G401 (cell line): ENCODE results near the gene INTS6L. TPM values are rescaled to one million over a fixed set of nuclear protein-coding genes. Genes with fewer than 3 reads are reported as not detected.
"Not testable (repeated sequence)": the region's sequence is repeated elsewhere in the genome, so short reads cannot be mapped to it uniquely, and the experiment has no call there.

Experiments
- DNase-seq: peaks from one replicate; pipeline ENCODE4 v3.0.0-alpha.2; 2015; ENCODE audit warnings: low spot score
- in situ Hi-C: cut with HindIII; loops from 2 replicates; pipeline ENCODE4 v1.10.0; 2016; ENCODE audit warnings: low sequenced_read_pairs, mixed read lengths
- total RNA-seq: library from RNA; depleted of rRNA; stranded (reverse); fragments of >200 nt; shearing (Covaris generic); gene quantifications from 2 replicates; pipeline ENCODE4 v1.2.3, GENCODE V29; 2014; rRNA removed

Gene INTS6L
- total RNA-seq, 1 experiment from 2014 or later = 9.8 TPM

DNA sequence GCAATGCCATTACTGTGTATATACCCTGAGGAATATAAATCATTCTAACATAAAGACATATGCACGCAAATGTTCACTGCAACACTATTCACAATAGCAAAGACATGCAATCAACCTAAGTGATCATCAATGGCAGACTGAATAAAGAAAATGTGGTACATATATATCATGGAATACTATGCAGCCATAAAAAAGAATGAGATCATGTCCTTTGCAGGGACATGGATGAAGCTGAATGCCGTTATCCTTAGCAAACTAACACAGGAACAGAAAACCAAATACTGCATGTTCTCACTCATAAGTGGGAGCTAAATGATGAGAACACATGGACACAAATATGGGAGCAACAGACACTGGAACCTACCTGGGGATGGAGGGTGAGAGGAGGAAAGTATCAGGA lies 73.6 kb downstream of the INTS6L start:
- DNase-seq, in situ Hi-C loops: not testable (repeated sequence)

DNA sequence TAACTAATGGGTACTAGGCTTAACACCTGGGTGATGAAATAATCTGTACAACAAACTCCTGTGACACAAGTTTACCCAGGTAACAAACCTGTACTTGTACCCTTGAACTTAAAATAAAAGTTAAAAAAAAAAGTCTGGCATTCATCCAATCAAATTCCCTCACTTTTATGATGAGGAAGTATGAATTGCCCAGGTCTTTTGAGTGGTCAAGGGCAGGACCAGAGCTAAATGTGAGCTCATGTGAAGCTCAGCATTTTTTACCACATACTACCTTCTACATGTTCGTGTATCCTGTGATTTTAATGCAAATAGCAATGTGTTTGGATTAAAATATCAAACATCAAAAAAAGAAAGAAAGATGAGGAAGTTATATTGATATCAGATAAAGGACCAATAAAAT lies 74.0 kb downstream of the INTS6L start:
- in situ Hi-C loops, DNase-seq: not testable (repeated sequence)

DNA sequence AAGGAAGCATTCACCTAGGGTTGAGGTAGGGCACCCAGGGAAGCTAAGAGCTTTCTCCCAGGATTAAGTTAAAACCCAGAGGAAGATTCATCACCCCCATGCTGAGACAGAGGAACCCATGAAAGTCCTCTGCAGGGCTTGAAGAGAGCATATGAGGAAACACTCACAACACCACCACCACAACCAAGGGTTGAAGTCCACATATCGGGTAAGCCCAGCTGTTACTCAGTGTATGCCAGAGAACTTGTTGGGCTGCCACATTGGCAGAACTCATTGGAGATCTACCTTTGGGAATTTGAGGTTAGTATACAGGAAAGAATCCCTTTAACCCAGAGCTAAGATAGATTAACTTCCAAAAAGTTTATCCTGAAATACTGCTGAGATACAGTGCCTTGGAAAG lies 75.1 kb downstream of the INTS6L start:
- DNase-seq = no peak
- in situ Hi-C loops = no loop called here

DNA sequence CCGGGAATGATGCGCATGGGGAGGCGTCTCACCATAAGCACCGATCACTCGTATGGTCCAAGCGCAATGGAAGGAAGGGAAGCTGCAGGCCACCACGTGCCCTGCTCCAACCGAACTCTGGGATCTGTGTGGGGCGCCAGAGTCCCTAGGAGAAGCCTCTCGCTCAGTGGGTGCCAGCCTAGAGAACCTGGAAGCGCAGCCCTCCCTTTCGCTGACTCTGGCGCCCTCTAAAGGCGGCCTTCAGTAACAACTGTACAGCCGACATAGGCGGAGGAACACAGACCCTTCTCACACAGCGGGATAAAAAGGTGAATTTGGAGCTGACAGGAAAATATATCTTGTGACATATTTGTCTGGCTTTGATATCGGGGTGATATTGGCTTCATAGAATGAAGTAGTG lies 76.0 kb downstream of the INTS6L start:
- peak; percentile 23 for DNase-seq
- in situ Hi-C loops = no loop called here

- DNase-seq = peak; percentile 79
- in situ Hi-C loops = no loop called here
These were observed 85.4 kb downstream of the INTS6L start for GRCh38 chrX:135605906-135606305.

DNA sequence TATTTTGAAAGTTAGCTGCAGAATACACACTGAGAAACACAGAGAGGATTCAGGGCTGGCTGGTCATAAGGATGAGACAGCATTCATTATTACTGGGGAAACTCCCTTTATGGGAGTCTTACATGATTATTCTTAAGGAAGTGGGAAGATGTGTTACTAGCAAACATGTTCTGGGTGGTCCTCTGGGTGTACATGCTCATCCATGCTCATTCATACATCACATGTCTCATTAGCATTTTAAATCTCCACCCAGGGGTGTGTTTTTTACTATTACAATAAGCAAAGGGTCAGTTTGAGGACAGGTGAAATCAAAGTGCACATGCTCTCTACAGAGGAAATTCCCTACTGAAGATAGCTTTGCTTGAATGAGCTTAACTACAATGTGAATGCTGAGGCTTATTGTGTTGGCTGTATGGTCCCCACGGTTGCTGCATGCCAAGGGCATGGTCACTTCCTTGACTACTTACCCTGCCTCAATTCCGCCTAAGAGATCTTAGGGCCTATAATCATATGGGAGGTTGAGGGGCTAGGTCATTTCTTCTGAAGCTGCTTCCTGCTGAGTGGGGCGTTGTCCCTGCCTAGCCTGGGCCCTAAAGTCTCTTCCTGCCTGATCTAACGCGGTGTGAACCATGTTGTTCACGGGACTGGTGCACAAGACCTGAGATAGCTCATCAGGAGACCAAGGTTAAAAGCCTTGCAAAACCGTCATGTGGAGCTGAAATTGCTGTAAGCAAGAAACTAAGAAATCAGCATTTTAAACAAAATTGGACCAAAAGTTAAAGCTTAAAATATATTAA lies 104.1 kb downstream of the INTS6L start:
- DNase-seq, in situ Hi-C loops: not testable (repeated sequence)

DNA sequence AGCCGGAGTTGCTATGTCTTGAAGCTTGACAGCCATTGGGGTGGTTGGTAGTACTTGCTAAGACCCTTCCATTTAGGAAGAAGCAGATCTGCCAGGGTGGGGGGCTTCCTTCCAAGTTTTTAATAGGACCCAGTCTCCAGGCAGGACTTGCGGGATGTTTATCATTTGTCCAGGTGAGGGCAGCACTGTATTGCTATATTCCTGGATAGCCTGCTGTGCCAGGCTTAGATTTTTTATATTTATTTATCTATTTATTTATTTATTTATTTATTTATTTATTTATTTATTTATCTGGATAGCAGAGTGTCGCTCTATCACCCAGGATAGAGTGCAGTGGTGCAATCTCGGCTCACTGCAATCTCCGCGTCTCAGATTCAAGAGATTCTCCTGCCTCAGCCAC lies 105.5 kb downstream of the INTS6L start:
- in situ Hi-C loops = no loop called here
- peak; percentile 20 for DNase-seq

GRCh38 chrX:135629342-135629741 lies 108.9 kb downstream of the INTS6L start:
- in situ Hi-C loops = no loop called here

More at GRCh38 chrX:135629342-135629741, 108.9 kb downstream of the INTS6L start:
- no peak for DNase-seq

Other genes starting within 250 kb of the INTS6L start
- not detected in 2 replicates for gene ETDC, start 211.2 kb upstream of the INTS6L start, total RNA-seq
- gene ZNF75D, start 176.6 kb upstream of the INTS6L start, total RNA-seq = 3.9 and 5.3 TPM in 2 replicates
- 6.4 and 7.1 TPM in 2 replicates for gene ZNF449, start 175.9 kb upstream of the INTS6L start, total RNA-seq
- not detected in 2 replicates for gene SMIM10L2A, start 98.7 kb upstream of the INTS6L start, total RNA-seq
- gene CT45A1, start 193.0 kb downstream of the INTS6L start, total RNA-seq = not detected in 2 replicates
- gene CT45A3, start 247.5 kb downstream of the INTS6L start, total RNA-seq = 1.7 TPM in 1 of 2 replicates, not detected in the other